Stimulated activated CD4-positive, alpha-beta T cell treated with anti-CD3 and anti-CD28 coated beads, TNF-alpha, amount 100 ng/mL, for 1 hour (primary cell): ENCODE data around the gene MAJIN.
"Not testable (repeated sequence)": the region's sequence is repeated elsewhere in the genome, so short reads cannot be mapped to it uniquely, and the experiment has no call there.

Source experiments
- DNase-seq, 3 donors: peaks; one replicate each; pipeline ENCODE4 v3.0.0-alpha.2; 2020; ENCODE audit warnings: low read depth in 3 of 3, low spot score in 1 of 3

The MAJIN gene

GRCh38 chr11:64994318-64994717, 22.4 kb upstream of the MAJIN start:
- no peak for DNase-seq

- DNase-seq, result no peak
Observed at GRCh38 chr11:64990222-64990923, 18.5 kb upstream of the MAJIN start.

DNA sequence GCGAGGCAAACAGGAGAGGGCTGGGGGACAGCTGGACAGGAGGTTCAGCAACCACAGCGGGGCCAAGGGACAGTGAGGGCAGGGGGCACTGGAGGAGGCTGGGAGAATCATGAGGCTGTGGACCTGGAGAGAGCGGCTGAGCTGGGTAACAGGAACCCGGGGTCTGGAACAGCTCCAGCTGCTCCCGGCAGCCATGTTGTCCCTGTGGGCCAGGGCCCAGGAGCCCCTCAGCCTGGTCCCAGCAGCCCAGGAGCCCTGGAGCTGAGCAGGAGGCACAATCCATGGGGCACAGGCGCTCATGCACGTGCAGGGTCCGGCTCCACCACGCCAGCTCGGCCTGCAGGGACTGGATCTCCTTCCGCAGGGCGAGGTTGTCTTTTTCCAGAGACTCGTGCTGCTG, 17.5 kb upstream of the MAJIN start:
- no peak for DNase-seq

DNA sequence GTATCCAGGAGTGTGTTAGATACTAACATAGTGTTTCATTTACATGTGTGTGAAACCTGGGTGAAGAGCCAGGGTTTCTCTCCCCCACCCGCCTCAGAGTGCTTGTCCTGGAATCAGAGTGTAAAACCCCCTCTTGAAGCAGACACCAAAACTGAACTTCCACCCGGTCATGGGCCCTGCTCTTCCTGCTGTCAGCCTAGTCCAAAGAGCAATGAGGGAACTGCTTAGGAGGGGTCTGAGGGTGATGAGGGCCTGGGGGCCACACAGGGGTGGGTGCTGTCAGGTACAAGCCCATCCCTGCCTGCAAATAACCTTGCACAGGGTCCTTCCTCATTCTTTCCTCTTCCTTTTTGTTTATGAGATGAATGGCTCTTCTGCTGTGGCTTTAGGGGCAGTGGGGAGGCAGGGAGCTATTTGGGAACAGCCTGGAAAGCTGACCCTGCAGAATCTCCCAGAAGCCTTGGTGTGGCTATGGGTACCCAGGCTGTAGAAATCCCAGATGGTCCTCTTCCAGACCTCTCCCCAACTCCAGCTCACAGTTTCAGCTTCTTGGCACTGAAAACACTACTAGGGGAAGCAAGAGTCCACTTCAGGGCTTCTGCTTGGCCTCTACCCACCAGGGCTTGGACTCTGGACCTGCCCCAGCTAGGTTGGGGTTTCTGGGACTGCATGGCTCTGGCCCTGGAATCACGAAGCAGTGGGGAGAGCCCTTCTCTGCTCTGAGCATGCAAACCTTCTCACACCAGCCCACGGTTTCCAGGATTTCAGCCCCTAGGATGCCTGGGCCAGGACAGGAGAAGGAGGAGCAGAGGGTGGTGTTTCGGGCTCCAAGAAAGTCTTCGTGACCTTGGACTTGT, 16.3 kb upstream of the MAJIN start:
- DNase-seq, result no peak

DNA sequence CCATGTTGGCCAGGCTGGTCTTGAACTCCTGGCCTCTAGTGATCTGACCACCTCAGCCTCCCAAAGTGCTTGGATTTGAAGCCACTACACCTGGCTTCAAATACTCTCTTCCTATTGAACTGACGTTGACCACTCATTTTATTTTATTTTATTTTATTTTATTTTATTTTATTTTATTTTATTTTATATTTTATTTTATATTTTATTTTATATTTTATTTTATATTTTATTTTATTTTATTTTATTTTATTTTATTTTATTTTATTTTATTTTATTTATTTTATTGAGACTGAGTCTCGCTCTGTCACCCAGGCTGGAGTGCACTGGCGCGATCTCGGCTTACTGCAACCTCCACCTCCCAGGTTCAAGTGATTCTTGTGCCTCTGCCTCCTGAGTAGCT, 11.4 kb upstream of the MAJIN start:
- DNase-seq, result not testable (repeated sequence)

DNA sequence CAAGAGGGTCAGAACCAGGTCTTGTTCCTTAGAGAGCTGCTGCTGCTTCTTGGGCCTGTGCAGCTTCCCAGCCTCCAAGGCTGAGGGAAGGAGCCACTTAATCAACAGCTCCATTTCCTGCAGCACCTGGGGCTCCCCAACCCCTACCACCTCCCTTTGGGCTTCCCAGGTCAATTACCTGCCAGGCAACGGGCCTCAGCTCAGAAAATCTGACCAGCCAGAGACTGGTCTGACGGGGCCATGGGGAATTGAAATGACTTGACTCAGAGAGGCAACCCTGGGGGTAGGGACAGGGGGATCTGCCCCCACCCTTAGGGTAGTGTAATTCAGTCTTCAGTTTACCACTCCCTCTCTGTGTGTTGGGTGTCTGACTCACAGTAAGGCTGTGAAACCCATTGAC, 4.7 kb upstream of the MAJIN start:
- no peak for DNase-seq

- DNase-seq, result no peak
Observed at GRCh38 chr11:64974124-64974523, 2.2 kb upstream of the MAJIN start.

- peak in 1 of 3 donors; percentile 2 for DNase-seq
Observed at GRCh38 chr11:64970731-64971151, 1.2 kb downstream of the MAJIN start.

DNA sequence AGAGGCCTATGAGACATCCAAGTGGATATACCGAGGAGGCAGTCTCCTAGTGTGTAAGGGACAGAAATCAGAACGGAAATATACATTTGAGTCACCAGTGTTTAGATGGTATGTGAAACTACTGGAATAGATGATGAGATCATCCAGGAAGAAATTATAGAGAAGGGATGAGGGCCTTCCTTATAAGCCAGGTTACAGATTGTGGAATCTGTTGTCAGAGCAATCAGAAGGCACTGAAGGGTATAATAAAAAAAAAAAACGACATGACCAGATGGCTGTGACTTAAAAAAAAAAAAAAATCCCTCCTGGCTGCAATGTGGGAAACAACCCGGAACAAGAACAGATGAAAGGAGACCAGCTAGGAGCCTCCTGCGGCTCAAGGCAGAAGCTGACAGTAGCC, 2.7 kb downstream of the MAJIN start:
- no peak for DNase-seq

DNA sequence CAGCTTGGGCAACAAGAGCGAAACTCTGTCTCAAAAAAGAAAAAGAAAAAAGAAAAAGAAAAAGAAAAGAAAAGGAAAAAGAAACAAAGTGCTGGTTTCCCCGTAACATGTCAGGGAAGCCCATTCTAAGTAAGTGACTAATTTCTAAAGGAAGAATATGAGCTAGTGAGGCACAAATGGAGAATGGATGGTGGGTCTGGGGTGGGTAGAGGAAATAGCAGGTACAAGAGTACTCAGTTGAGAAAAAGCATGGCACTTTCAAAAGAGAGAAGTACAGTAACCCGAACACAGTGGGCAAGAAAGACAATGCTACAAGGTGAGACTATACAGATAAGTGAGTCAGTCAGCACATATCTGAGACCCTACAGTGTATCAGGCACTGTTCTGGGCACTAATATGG, 4.5 kb downstream of the MAJIN start:
- DNase-seq, result no peak

- no peak for DNase-seq
Observed at GRCh38 chr11:64963072-64963631, 8.8 kb downstream of the MAJIN start.

- no peak for DNase-seq
Observed at GRCh38 chr11:64960719-64961118, 11.2 kb downstream of the MAJIN start.

DNA sequence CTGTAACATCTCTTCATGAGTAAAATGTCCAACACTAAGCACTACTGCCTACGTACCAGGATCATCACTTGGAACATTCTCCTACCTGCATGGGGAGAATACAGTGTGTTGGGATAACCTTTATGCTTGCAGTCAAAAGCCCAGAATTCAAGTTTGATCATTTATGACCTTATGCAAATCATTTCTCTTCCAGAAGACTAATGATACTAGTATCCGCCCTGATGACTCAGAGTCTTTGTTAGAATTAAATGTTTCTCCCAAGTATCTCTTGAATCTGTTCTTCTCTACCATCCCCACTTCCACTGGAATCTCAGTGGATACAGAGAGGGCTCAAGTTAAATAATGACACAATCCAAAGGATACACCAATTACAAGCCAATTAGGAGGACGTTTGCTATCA, 12.4 kb downstream of the MAJIN start:
- DNase-seq, result no peak

- DNase-seq, result no peak
Observed at GRCh38 chr11:64954201-64954600, 17.7 kb downstream of the MAJIN start.

DNA sequence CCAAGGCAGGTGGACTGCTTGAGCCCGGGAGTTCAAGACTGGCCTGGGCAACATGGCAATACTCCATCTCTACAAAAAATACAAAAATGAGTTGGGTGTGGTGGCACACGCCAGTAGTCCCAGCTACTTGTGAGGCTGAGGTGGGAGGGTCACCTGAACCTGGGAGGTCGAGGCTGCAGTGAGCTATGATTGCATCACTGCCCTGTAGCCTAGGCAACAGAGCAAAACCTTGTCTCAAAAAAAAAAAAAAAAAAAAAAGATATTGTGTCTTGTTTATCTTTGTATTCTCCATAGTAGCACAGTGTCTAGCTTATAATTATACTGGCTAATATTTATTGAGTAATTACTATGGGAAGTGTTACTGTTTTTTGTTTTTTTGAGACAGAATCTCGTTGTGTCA, 20.4 kb downstream of the MAJIN start:
- DNase-seq, result no peak

GRCh38 chr11:64947208-64947814, 24.6 kb downstream of the MAJIN start:
- DNase-seq, result no peak

DNA sequence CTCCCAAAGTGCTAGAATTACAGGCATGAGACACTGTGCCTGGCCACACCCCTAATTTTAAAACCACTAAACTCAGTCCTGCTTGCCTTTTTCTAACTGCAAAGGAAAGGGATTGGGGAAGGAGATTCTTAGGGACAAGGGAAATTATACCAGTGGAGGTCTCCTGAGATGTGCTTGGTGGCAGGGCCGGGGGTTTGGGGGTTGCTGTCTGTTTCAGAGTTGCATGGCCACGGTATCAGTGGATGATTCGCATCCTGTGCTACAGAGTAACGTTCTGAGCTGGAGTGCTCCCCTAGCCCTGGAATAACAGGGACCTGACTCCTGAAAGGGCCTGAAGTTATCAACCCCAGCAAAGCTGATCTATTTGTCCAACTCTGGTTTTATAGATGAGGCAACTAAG, 35.4 kb downstream of the MAJIN start:
- no peak for DNase-seq

DNA sequence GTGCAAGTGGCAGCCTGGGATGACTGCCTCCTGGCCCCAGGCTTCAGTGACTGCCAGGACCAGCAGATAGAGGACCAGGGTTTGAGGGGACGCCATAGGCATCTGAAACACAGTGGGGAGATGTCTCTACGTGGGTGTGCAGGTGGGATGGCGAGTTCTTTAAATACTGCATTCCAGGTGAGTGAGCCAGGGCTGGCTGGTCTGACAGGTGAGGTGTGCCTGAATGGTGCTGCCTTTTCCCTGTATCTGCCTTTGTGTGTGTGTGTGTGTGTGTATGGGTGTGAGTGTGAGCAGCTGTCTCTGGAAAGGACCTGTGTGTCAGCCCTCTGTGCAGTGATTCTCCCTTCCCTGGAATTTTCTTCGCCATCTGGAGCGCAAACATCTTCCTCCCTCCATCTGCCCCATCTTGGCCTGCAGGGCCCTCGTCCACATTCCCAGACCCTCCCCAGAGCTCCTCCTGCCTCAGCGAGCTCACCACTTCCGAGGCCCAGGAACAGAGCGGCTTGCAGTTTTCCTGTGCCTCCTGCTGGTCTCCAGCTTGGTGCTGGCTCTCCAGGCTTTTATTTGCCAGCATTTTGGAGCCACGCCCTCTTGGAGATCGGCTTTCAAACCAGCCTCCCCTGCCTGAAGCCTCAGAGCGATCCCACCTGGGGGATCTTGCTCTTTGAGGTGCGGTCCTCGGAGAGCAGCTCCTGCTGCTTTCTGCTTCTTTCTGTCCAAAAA, 36.4 kb downstream of the MAJIN start, which contains the start of gene GPHA2:
TSS of gene GPHA2 (minus strand) at position 535 of the 723 bp plus-strand sequence. CDS start at position 102, 433 bp downstream.
- no peak for DNase-seq

- no peak for DNase-seq
Observed at GRCh38 chr11:64934682-64935358, 37.1 kb downstream of the MAJIN start.

- no peak for DNase-seq
Observed at GRCh38 chr11:64933935-64934681, 37.8 kb downstream of the MAJIN start.
